Measurements from ENCODE around the gene FLNC. TPM values are rescaled to one million over a fixed set of nuclear protein-coding genes. Genes with fewer than 3 reads are reported as not detected.

FLNC gene
- total and polyA plus RNA-seq, 9 of the 15 experiments (the other 6 are each of a cell fraction or from before 2014, with no cell fraction given) = 0.90 to 155 (median 28.8) TPM

GRCh38 chr7:128812514-128813168 is 17.6 kb upstream of the FLNC start (continued):
- TF ChIP-seq, protein P1, sequence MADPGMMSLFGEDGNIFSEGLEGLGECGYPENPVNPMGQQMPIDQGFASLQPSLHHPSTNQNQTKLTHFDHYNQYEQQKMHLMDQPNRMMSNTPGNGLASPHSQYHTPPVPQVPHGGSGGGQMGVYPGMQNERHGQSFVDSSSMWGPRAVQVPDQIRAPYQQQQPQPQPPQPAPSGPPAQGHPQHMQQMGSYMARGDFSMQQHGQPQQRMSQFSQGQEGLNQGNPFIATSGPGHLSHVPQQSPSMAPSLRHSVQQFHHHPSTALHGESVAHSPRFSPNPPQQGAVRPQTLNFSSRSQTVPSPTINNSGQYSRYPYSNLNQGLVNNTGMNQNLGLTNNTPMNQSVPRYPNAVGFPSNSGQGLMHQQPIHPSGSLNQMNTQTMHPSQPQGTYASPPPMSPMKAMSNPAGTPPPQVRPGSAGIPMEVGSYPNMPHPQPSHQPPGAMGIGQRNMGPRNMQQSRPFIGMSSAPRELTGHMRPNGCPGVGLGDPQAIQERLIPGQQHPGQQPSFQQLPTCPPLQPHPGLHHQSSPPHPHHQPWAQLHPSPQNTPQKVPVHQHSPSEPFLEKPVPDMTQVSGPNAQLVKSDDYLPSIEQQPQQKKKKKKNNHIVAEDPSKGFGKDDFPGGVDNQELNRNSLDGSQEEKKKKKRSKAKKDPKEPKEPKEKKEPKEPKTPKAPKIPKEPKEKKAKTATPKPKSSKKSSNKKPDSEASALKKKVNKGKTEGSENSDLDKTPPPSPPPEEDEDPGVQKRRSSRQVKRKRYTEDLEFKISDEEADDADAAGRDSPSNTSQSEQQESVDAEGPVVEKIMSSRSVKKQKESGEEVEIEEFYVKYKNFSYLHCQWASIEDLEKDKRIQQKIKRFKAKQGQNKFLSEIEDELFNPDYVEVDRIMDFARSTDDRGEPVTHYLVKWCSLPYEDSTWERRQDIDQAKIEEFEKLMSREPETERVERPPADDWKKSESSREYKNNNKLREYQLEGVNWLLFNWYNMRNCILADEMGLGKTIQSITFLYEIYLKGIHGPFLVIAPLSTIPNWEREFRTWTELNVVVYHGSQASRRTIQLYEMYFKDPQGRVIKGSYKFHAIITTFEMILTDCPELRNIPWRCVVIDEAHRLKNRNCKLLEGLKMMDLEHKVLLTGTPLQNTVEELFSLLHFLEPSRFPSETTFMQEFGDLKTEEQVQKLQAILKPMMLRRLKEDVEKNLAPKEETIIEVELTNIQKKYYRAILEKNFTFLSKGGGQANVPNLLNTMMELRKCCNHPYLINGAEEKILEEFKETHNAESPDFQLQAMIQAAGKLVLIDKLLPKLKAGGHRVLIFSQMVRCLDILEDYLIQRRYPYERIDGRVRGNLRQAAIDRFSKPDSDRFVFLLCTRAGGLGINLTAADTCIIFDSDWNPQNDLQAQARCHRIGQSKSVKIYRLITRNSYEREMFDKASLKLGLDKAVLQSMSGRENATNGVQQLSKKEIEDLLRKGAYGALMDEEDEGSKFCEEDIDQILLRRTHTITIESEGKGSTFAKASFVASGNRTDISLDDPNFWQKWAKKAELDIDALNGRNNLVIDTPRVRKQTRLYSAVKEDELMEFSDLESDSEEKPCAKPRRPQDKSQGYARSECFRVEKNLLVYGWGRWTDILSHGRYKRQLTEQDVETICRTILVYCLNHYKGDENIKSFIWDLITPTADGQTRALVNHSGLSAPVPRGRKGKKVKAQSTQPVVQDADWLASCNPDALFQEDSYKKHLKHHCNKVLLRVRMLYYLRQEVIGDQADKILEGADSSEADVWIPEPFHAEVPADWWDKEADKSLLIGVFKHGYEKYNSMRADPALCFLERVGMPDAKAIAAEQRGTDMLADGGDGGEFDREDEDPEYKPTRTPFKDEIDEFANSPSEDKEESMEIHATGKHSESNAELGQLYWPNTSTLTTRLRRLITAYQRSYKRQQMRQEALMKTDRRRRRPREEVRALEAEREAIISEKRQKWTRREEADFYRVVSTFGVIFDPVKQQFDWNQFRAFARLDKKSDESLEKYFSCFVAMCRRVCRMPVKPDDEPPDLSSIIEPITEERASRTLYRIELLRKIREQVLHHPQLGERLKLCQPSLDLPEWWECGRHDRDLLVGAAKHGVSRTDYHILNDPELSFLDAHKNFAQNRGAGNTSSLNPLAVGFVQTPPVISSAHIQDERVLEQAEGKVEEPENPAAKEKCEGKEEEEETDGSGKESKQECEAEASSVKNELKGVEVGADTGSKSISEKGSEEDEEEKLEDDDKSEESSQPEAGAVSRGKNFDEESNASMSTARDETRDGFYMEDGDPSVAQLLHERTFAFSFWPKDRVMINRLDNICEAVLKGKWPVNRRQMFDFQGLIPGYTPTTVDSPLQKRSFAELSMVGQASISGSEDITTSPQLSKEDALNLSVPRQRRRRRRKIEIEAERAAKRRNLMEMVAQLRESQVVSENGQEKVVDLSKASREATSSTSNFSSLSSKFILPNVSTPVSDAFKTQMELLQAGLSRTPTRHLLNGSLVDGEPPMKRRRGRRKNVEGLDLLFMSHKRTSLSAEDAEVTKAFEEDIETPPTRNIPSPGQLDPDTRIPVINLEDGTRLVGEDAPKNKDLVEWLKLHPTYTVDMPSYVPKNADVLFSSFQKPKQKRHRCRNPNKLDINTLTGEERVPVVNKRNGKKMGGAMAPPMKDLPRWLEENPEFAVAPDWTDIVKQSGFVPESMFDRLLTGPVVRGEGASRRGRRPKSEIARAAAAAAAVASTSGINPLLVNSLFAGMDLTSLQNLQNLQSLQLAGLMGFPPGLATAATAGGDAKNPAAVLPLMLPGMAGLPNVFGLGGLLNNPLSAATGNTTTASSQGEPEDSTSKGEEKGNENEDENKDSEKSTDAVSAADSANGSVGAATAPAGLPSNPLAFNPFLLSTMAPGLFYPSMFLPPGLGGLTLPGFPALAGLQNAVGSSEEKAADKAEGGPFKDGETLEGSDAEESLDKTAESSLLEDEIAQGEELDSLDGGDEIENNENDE (IDR thresholded peaks at IDR 0.05; ENCODE audit: low read depth, low read length) = peak; percentile 20
- peak; percentile 41; the same call in 1 of the 2 replicates for TF ChIP-seq CBX5 (IDR thresholded peaks at IDR 0.05; ENCODE audit: borderline replicate concordance, low read depth)
- 0 out of 2 replicates have a peak, but pooled peaks have one; percentile 37 for TF ChIP-seq ESRRA (IDR thresholded peaks at IDR 0.05; ENCODE audit: borderline replicate concordance, low read depth)
- TF ChIP-seq HIVEP1 (CRISPR knock-in tag; IDR thresholded peaks at IDR 0.05) = no peak
- peak; percentile 26 for TF ChIP-seq NUFIP1 (IDR thresholded peaks at IDR 0.05; ENCODE audit: partially characterized antibody)
- TF ChIP-seq, protein P2, sequence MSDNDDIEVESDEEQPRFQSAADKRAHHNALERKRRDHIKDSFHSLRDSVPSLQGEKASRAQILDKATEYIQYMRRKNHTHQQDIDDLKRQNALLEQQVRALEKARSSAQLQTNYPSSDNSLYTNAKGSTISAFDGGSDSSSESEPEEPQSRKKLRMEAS (CRISPR knock-in tag; IDR thresholded peaks at IDR 0.05) = peak; percentile 56; the same call in 1 of the 2 replicates
- 0 out of 2 replicates have a peak, but pooled peaks have one; percentile 4 for TF ChIP-seq TCF7 (IDR thresholded peaks at IDR 0.05; ENCODE audit: borderline replicate concordance)
- TF ChIP-seq FOS (IDR thresholded peaks at IDR 0.05; ENCODE audit: extremely low read depth, insufficient read length) = no peak
